Dermis blood vessel endothelial cell (primary cell): ENCODE results near the gene RASA4. TPM values are rescaled to one million over a fixed set of nuclear protein-coding genes. Genes with fewer than 3 reads are reported as not detected.
"Not testable (repeated sequence)": the region's sequence is repeated elsewhere in the genome, so short reads cannot be mapped to it uniquely, and the experiment has no call there.

ENCODE experiments used
- DNase-seq: peaks from one replicate; pipeline ENCODE4 v3.0.0; 2010
- total RNA-seq: library from RNA; depleted of rRNA; stranded (reverse); fragments of >200 nt; gene quantifications from 2 replicates; pipeline ENCODE4 v1.2.3, GENCODE V29; 2014

The RASA4 gene
- total RNA-seq, 1 donor from 2014 or later, result 38.3 TPM

DNA sequence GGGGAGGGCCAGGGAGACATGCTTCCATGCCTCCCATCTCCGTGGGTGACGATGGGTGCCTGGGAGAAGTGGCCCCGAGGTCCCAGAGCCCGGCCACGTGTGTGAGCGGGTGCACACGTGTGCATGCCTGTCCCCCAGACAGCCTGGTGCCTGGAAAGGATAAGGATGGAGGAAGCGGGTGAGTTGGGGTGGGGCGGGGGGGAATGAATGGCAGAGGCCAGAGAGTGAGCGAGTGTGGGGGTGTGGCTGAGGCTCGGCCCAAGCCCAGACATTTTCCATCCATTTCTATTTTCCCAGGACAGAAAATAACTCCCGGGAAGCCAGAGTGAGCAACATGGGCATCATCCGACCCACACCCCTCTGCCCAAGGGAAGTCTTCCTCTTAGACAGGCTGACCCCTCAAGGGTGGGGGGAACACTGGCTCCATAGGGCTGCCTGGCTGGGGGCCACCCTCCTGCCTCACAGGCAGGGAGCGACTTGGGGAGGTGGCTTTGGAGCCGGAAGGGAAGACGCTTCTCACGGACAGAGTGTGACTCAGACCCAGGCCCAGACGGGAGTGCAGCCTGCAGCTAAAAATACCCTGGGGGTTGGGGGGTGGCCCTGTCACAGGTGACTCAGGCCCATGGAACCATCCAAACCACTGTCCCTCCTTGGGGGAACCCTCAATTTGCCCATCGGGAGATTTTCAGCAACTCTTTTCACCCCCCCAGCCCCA is 12.0 kb downstream of the RASA4 start:
- not testable (repeated sequence) for DNase-seq

DNA sequence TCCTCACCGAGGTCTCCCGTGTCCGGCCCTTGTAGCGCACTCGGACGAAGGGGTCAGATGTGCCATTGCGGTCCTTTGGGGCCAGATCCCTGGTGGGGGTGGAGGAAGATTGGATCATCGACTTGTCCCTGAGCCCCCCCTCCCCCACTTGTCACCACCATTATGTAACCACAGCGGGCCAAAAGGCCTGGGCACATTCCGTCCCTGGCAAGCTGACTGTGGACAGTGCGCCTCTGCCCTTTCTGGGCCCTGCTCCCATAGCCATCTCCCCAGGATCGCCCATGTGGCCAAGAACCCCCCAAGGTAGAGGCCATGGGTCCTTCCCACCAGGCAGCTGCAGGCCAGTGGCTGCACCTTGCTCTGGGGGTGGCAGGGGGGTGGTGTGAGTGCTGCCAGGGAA is 14.2 kb downstream of the RASA4 start:
- DNase-seq, result not testable (repeated sequence)

DNA sequence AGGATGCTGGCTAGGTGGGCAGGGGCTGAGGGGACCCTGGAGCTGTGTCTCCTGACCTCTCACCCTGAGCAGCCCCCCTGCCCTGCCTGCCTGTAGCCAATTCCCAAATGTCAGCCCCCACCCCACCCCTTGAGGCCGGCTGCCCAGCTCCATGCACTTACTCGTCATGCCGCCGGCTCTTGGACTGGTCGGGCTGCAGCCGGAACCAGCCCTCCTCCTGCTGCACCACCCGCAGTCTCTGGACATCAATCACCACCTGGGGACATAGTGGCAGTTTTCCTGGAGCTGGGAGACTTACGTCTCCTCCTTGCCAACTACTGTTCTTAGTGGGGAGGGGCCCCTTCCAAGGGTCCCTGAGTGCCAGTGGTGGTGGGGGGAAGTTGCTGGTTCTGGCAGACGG is 16.9 kb downstream of the RASA4 start:
- not testable (repeated sequence) for DNase-seq

DNA sequence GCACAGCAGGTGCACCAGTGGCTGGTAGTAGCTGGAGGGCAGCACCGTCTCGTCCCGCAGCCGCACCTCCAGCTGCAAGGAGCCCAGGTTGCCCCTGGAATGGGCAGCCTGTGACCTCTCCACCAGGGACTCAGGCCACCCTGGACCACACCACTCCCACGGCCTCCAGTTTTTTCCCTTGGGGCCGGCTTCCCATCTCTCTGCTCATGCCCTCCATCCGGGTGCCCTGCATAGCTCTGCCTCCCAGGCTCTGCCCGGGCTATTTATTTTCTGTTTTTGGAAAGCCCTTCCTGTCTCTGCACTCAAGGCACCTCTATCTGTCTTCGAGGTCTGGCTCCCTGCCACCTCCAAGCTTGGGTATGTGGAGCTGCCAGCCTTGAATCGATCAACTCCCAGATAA is 20.5 kb downstream of the RASA4 start:
- not testable (repeated sequence) for DNase-seq

DNA sequence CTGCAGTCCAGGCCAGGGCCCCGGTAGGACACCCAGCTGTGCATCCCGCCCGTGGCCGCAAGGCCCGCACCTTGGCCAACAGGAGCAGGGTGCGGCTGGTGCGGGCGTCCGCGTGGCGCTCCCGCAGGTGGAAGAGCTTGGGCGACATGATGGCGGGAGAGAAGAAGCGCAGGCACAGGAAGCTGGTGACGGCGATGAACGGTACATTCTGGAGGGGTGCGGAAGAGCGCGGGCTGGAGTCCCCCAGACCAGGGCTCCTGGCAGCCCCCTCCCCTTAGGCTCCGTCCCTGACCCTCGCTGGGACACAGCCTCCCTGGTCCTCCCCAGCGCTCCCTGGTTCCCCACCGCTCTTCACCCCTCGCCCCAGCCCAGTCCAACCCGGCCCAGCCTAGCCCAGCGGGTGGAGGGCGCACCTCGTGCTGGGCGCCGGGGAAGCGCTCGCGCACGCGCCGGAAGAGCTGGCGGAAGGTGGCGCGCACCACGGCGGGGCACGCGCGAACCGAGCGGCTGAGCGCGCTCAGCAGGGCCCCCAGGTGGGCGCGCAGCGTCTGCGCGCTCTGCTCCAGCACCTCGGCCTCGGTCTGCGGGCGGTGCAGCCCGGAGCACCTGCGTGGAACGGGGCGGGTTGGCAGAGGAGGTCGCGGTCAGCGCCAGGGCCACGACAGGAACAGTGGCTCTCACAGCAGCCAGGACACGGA is 22.8 kb downstream of the RASA4 start:
- DNase-seq, result not testable (repeated sequence)

DNA sequence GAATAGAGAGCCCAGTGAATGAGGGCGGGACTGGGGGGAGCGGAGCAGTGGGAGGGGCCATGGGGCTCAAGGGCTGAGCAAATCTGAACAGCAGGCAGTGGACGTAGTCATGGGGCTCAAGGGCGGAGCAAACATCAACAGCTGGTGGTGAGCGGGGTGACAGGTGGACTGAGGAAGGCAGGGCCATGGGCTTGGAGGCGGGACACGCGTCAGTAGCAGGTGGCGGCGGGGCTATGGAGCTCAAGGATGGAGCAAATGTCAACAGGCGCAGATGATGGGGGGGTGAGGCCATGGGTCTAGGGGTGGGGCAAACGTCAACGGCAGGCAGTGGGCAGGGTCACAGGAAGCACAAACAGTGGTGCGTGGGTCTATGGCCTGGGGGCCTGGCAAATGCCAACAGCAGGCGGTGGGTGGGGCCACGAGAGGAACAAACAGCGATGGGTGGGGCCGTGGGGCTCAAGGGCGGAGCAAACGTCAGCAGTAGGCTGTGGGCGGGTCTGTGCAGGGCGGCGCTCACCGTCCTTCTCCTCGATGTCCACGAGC is 24.0 kb downstream of the RASA4 start:
- not testable (repeated sequence) for DNase-seq

DNA sequence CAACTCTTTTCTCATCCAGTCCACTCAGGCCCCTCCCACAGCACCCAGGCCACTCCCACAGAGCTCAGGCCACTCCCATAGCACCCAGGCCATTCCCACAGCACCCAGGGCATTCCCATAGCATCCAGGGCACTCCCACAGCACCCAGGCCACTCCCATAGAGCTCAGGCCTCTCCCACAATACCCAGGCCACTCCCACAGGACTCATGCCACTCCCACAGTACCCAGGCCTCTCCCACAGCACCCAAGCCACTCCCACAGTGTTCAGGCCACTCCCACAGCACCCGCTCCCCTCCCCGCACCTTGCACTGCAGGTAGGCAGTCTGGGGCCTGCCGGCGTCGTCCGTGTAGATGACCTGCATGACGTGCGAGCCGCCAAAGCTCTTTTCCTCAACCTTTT is 26.7 kb downstream of the RASA4 start:
- DNase-seq, result not testable (repeated sequence)

DNA sequence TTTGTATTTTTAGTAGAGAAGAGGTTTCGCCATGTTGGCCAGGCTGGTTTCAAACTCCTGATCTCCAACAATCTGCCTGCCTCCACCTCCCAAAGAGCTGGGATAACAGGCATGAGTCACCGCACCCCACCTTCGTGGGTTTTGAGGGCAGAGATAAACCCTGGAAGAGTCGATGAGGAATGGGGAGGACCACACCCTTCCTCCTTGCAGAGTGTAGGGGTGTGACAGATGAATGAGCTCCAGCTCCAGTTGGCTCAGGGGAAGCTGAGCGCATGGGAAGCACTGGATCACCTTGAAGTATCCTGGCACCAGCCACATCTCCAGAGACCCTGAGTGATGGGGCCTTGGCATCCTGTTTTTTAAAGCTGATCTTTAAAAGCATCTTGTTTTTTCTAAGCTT is 33.1 kb downstream of the RASA4 start:
- DNase-seq, result not testable (repeated sequence)

DNA sequence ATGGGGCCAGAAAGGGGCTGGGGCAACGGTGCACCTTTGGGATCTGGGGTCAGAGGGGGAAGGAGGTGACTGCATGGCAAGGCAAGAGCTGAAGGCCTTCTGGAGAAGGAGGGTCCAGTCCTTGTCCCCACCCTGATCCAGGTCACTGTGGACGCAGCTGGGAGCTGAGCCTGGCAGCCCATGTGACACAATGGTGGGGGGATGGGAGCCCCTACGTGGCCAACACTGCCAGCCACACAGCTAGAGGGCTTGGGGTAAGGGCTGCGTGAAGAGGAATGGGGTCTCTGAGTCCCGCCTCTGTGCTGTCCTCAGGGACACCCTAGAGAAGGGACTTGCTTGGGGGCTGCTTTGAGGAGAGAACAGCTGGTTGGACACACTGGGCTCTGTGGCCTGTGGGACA is 34.8 kb downstream of the RASA4 start:
- DNase-seq, result not testable (repeated sequence)

DNA sequence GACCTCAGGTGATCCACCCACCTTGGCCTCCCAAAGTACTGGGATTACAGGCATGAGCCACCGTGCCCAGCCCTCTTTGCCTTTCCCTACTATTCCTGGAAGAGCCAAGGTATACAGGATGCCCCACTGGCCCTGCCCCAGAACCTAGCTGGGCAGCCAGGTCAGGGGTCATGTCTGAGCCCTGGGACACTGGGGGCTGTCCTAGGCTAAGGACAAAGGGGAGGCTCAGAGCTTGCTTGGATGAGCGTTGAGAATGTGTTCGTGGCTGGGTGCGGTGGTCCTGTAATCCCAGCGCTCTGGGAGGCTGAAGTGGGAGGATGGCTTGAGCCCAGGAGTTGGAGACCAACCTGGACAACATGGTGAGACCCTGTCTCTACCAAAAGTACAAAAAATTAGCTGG is 38.1 kb downstream of the RASA4 start:
- DNase-seq, result not testable (repeated sequence)

DNA sequence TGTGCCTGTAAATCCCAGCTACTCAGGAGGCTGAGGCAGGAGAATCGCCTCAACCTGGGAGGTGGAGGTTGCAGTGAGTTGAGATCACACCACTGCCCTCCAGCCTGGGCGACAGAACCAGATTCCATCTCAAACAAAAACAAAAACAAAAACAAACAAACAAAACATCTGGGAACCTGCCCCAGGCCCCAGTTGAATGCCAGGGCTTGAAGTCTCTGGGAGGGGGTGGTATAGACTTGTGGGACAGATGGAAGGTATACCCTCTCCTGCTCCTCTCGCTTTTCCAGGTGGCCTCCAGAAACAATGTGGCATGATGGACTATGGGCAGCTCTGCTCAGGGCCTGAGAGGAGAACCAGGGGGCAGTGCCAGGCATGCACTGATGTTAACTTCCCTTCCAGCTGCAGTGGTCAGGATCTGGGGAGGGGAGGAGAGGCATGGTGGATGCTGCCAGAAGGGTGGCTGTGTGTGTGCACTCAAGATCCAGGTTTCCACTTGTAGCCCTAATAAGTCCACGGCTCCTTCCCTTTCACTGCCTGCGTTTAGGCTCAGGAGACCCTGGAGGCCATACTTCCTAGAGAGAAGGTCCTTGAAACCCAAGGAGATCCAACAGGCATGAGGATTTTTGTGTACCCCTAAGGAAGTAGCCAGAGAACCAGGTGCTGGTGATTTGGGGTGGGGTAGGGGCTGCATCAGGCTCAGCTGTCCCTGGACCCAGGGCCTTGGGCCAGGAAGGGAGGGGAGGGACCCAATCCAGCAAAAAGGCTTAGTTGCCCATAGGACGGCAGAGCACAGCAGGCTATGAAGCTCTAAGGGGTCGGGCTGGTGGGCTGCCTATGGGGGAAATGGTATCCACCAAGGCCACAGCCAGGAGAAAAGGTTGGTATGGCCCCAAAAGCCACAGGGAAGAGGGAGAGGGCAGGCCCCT is 39.0 kb downstream of the RASA4 start:
- not testable (repeated sequence) for DNase-seq

DNA sequence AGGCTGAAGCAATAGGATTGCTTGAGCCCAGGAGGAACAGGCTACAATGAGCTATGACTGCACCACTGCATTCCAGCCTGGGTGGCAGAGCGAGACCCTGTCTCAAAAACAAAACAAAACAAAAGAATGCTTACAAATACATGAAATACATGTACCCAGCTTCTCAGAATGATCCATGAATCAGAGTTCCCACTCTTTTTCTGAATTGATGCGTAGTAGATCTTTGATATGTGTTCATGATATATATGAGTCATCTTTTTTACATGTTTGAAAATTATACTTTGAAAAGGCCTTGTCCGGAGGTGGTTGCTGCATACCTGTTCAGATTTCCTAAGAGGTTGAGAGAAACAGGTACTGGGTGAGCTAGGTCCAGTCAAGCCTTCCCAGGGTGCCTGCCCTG is 40.2 kb downstream of the RASA4 start:
- not testable (repeated sequence) for DNase-seq

DNA sequence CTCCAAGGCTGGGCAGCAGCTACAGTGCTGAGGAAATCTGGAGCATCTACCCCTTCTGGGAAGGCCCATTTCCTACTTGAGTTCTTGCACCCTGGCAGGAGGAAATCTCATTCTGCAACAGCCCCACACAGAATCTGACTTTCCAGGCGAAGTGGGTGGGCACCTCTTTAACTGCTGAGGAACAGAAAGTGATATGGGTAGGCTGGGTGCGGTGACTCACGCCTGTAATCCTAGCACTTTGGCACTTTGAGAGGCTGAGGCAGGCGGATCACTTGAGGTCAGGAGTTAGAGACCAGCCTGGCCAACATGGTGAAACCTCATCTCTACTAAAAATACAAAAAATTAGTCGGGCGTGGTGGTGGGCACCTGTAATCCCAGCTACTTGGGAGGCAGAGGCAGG is 41.9 kb downstream of the RASA4 start:
- DNase-seq, result not testable (repeated sequence)

DNA sequence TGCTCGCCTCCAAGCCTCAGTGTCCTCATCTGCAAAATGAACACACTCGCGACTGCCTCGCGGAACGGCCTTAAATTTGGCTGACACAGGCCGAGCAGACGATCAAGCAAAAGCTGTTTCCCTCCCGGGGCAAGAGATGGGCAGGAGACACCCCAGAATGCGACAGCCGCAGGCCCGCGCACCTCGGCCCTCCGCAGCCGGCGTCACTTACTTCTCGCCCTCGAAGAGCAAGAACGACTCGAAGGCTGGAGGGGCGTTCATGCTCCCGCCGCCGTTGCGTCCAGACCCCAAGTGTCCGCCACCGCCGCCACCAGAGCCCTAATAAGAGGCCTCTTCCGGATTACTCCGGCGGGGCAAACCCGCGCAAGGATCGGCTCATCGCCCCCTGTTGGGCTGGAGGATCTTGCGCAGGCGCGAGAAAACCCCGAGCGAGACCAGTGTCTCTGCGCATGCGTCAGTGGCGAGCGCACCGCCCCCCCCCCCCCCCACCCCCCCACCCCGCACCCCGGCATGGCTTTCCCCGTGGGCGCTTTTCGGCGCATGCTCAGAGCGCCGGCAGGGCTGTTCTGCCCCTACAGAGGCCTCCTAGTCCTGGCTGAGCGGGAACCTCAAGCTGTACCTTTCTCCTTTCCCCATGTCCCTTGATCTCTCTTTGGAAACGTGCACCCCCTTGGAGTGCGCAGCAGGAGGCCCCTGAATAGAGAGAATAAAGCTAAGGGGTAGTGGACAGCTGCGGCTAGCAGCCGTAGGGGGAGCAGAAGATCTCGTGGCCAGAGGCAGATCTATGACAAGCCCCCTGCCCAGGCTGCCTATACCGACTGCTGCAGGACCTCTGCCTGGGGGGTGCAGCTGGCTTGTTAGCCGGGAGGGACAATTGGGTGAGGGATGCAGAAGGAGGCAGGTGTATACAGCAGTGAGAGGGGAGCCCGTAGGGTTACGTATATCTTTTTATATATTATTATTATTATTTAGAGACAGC is 44.0 kb downstream of the RASA4 start, which contains the start of gene POLR2J3:
TSS of gene POLR2J3 (minus strand) at position 323 of the 979 bp plus-strand sequence. CDS start at position 261, 62 bp downstream.
- DNase-seq, result peak; percentile 93

DNA sequence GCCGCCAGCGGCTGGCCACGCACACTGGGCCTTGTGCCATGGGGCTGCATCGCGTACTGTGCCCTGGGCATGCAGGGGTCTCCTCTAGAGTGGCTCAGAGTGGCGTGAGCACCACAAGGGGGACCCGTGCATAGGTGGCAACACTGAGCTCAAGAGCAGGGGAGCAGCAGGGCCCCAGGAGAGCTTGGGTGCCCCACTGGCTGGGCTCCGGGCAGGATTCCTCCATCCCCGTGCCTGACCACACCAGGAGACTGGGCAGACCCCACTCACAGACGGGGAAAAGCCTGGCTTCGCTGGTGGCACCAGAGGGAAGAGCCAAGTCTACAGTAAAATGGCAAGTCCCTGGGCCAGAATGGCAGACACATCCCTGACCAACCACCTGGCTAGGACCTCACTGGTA is 47.9 kb downstream of the RASA4 start:
- not testable (repeated sequence) for DNase-seq

DNA sequence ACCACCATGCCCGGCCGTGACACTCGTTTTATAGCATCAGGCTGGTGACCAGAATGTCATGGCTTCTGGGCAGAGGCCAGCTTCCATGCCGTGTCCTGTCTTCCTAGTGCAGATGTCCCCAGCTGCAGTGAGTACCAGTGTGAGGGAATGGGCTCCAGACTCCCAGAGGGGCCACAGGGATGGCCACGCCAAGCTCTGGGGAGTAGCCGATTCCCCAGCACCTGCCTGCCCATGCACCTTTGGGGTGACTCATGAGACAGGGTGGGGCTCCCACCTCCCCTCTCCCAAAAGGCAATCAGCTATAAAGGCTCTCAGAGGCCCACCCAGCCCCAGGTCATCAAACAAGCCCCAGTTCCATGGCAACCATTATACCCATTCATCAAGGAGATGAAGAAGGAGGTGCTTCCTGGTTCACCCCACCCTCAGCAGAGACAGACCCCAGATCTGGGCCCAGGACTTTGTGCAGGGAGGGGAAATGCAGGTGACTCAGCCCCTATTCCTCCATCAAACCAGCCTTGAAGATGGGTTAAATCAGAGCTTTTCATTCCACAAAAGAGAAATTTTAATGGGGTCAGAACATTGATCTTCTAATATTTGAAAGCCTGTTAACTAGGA is 65.6 kb downstream of the RASA4 start, which contains the start of gene SPDYE2:
TSS of gene SPDYE2 (plus strand) at position 419 of the 615 bp plus-strand sequence. CDS start 2,030 bp downstream, outside the sequence.
- not testable (repeated sequence) for DNase-seq

DNA sequence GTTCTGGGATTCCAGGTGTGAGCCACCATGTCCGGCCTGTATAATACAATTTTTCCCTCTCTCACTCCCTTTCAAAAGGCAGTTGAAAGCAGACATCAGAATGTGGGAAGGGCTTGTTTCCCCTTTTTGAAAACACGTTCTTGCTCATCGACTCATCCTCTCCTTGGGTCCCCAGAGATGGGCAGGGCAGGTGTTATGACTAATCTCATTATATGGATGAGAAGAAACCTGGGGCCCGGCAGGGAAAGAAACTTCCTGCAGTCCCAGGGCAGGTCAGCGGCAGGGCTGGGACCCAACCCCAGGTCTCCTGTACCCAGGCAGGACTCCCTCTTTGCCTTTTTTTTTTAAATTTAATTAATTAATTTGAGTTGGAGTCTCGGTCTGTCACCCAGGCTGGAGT is 70.2 kb downstream of the RASA4 start:
- DNase-seq, result not testable (repeated sequence)

DNA sequence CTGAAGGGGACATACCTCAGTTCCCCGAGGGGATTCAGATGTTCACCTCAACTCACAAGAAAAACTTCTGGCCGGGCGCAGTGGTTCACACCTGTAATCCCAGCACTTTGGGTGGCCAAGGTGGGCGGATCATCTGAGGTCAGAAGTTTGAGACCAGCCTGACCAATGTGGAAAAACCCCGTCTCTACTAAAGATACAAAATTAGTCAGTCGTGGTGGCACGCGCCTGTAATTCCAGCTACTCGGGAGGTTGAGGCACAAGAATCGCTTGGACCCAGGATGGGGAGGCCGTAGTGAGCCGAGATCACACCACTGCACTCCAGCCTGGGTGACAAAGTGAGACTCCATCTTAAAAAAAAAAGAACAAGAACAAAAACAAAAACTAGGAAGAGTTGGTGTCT is 71.3 kb downstream of the RASA4 start:
- DNase-seq, result not testable (repeated sequence)

DNA sequence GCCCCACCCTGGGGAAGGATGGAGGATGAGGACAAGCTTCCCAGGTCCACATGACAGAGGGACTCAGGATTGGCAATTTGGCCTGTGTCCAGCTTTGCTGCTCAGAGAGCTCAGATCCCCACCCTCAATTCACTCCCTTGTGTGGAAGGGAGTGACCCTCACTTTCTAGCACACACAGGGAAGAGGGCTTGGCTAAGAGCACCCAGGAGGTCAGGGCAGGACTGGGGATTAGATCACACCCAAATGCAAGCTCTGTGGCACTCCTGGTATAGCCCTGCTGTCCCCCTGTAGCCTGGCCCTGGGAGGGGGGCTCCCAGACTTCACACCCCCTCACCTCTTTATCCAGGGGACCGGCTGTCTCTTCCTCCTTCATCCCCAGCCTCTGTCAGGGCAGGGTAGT is 72.2 kb downstream of the RASA4 start:
- DNase-seq, result not testable (repeated sequence)

DNA sequence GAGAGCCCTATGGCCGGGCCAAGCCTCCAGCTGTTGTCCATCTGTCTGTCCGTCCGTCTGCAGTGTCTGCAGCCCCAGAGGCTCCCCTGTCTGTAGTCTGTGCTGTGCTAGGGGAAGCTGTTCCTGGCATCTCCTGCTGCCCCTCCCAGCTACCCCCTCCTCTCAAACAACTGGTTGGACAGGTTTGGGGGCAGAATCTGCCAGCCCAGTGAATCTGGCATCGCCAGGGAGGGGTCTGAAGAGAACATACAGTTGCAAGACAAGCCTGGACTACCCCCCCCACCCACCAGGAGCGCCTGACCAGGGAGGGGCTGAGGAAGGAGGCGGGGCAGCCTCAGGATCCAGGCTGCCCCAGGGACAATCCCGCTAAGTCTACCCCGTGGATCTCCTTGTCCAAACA is 73.0 kb downstream of the RASA4 start, which contains the start of gene UPK3BL2:
TSS of gene UPK3BL2 (minus strand) at position 101 of the 400 bp plus-strand sequence. CDS start at position 41, 60 bp downstream.
- not testable (repeated sequence) for DNase-seq
